Measurements from ENCODE around the gene TTLL3.
A peak's percentile ranks its signal among the peaks of the same experiment; 100 is the strongest.

Gene TTLL3

GRCh38 chr3:9791127-9791526 lies 18.9 kb upstream of the TTLL3 start:
- H3K23ac ChIP-seq (ENCODE audit: low read length in 2 of 2): no peak overlapping the region
- H3K4me1 ChIP-seq (ENCODE audit: control insufficient read depth, insufficient read depth, low read depth, low read length): peaks cover 6% of the 10 kb centered on the region
- H3K36me3 ChIP-seq (ENCODE audit: control insufficient read depth in 1 of 2, insufficient read depth in 2 of 2, low read depth in 1 of 2, low read length in 2 of 2): peaks cover 36 to 54% of the 10 kb centered on the region in 2 experiments
- H3K27ac ChIP-seq (ENCODE audit: low read length, poor library complexity, severe bottlenecking): no peak overlapping the region
- no peak for DNase-seq
- no peak overlapping the region for H3K4me2 ChIP-seq (ENCODE audit: low read length, poor library complexity, severe bottlenecking)
- H3K14ac ChIP-seq (ENCODE audit: low read length in 2 of 2): no peak overlapping the region
- H2BK120ac ChIP-seq (ENCODE audit: low read depth, low read length): no peak overlapping the region
- H2BK12ac ChIP-seq (ENCODE audit: low read length in 2 of 2): no peak overlapping the region
- no peaks in the 10 kb centered on the region for H3K27me3 ChIP-seq (ENCODE audit: control insufficient read depth in 1 of 2, insufficient read depth in 1 of 2, low read length in 2 of 2)
- H4K8ac ChIP-seq (ENCODE audit: low read length): no peak overlapping the region
- H3K9ac ChIP-seq (ENCODE audit: low read length): peak overlapping the region; percentile 99
- H2AFZ ChIP-seq (ENCODE audit: low read depth, low read length): no peak overlapping the region
- H3K9me3 ChIP-seq (ENCODE audit: control insufficient read depth, low read length): no peaks in the 10 kb centered on the region
- peaks cover 20% of the 10 kb centered on the region for H3K79me1 ChIP-seq (replicated peaks; ENCODE audit: low read length, poor library complexity, severe bottlenecking)
- H3K4me3 ChIP-seq (ENCODE audit: insufficient read depth in 1 of 2, low read depth in 1 of 2, low read length in 2 of 2): peak overlapping the region in 1 of 2 experiments; percentile 96
- no peak overlapping the region for H4K91ac ChIP-seq (ENCODE audit: low read length)
- no peak overlapping the region for H2AK5ac ChIP-seq (ENCODE audit: low read length, severe bottlenecking)
- H2BK15ac ChIP-seq (ENCODE audit: low read depth, poor library complexity, severe bottlenecking): no peak overlapping the region
- H3K4ac ChIP-seq (ENCODE audit: low read depth in 1 of 2, low read length in 2 of 2): no peak overlapping the region
- H3K18ac ChIP-seq (ENCODE audit: low read depth in 1 of 2, low read length in 2 of 2): no peak overlapping the region
- 97% methylated on average over 11 of the region's 11 CpGs for WGBS
- H2BK5ac ChIP-seq (ENCODE audit: low read depth, low read length, poor library complexity, severe bottlenecking): no peak overlapping the region

DNA sequence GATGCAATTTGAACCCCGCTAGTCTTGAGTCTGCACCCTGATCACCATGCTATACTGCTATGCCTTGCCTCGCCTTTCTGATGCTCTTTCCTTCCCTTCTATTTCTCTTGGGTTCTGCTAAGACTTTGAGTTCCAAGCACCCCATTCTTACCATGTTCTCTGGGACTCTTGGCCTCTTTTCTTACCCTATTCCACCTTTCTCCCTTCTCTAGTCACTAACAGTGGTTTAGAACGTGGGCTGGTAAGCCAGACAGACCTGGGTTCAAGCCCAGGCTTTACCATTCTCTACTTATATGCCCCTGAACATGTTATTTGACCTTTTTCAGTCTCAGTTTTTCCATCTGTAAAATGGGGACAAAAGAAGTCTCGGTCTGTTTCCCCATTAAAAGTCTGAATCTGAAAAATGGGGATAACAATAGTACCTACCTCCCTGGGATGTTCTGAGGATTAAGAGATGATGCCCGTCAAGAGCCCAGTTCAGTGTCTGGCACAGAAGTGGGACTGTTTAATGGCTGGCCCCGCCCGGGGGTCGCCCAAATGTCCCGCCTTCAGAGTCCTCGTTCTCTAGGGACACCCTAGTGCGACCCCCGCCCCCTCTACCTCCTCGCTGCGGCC lies 18.2 kb upstream of the TTLL3 start:
- peaks cover 31 to 50% of the 10 kb centered on the region in 2 experiments for H3K36me3 ChIP-seq (ENCODE audit: control insufficient read depth in 1 of 2, insufficient read depth in 2 of 2, low read depth in 1 of 2, low read length in 2 of 2)
- peak overlapping the region; percentile 69 for H3K4me2 ChIP-seq (ENCODE audit: low read length, poor library complexity, severe bottlenecking)
- peak overlapping the region; percentile 70 for H4K91ac ChIP-seq (ENCODE audit: low read length)
- H3K4me1 ChIP-seq (ENCODE audit: control insufficient read depth, insufficient read depth, low read depth, low read length): peaks cover 6% of the 10 kb centered on the region
- H4K8ac ChIP-seq (ENCODE audit: low read length): peak overlapping the region; percentile 35
- peak overlapping the region; percentile 25 for H2BK5ac ChIP-seq (ENCODE audit: low read depth, low read length, poor library complexity, severe bottlenecking)
- peak overlapping the region; percentile 77 for H3K27ac ChIP-seq (ENCODE audit: low read length, poor library complexity, severe bottlenecking)
- no peaks in the 10 kb centered on the region for H3K9me3 ChIP-seq (ENCODE audit: control insufficient read depth, low read length)
- no peak overlapping the region for H2AFZ ChIP-seq (ENCODE audit: low read depth, low read length)
- H3K27me3 ChIP-seq (ENCODE audit: control insufficient read depth in 1 of 2, insufficient read depth in 1 of 2, low read length in 2 of 2): no peaks in the 10 kb centered on the region
- H3K9ac ChIP-seq (ENCODE audit: low read length): peak overlapping the region; percentile 99
- 29% methylated on average over 8 of the region's 14 CpGs for WGBS
- DNase-seq: no peak
- H2BK15ac ChIP-seq (ENCODE audit: low read depth, poor library complexity, severe bottlenecking): no peak overlapping the region
- peak overlapping the region in 1 of 2 experiments; percentile 23 for H3K14ac ChIP-seq (ENCODE audit: low read length in 2 of 2)
- peak overlapping the region; percentile 49 to 70 for H3K18ac ChIP-seq (ENCODE audit: low read depth in 1 of 2, low read length in 2 of 2)
- no peak overlapping the region for H3K23ac ChIP-seq (ENCODE audit: low read length in 2 of 2)
- peak overlapping the region; percentile 76 to 96 for H3K4me3 ChIP-seq (ENCODE audit: insufficient read depth in 1 of 2, low read depth in 1 of 2, low read length in 2 of 2)
- H2BK12ac ChIP-seq (ENCODE audit: low read length in 2 of 2): no peak overlapping the region
- peak overlapping the region; percentile 75 to 93 for H3K4ac ChIP-seq (ENCODE audit: low read depth in 1 of 2, low read length in 2 of 2)
- peaks cover 19% of the 10 kb centered on the region for H3K79me1 ChIP-seq (replicated peaks; ENCODE audit: low read length, poor library complexity, severe bottlenecking)
- H2BK120ac ChIP-seq (ENCODE audit: low read depth, low read length): peak overlapping the region; percentile 98
- H2AK5ac ChIP-seq (ENCODE audit: low read length, severe bottlenecking): peak overlapping the region; percentile 88

- WGBS: 1% methylated on average over 61 of the region's 65 CpGs
- H3K27me3 ChIP-seq (ENCODE audit: control insufficient read depth in 1 of 2, insufficient read depth in 1 of 2, low read length in 2 of 2): no peaks in the 10 kb centered on the region
- H3K27ac ChIP-seq (ENCODE audit: low read length, poor library complexity, severe bottlenecking): peak within 1 kb of the TSS; percentile 96
- H3K9me3 ChIP-seq (ENCODE audit: control insufficient read depth, low read length): no peaks in the 10 kb centered on the region
- peak; percentile 98 for DNase-seq
- H3K14ac ChIP-seq (ENCODE audit: low read length in 2 of 2): peak within 1 kb of the TSS in 1 of 2 experiments; percentile 23
- H3K23ac ChIP-seq (ENCODE audit: low read length in 2 of 2): no peak within 1 kb of the TSS
- H3K36me3 ChIP-seq (ENCODE audit: control insufficient read depth in 1 of 2, insufficient read depth in 2 of 2, low read depth in 1 of 2, low read length in 2 of 2): peaks cover 31 to 50% of the 10 kb centered on the region in 2 experiments
- H2AK5ac ChIP-seq (ENCODE audit: low read length, severe bottlenecking): peak within 1 kb of the TSS; percentile 88
- H2BK5ac ChIP-seq (ENCODE audit: low read depth, low read length, poor library complexity, severe bottlenecking): peak within 1 kb of the TSS; percentile 98
- H3K4ac ChIP-seq (ENCODE audit: low read depth in 1 of 2, low read length in 2 of 2): peak within 1 kb of the TSS; percentile 75 to 93
- no peak within 1 kb of the TSS for H2AFZ ChIP-seq (ENCODE audit: low read depth, low read length)
- H3K4me1 ChIP-seq (ENCODE audit: control insufficient read depth, insufficient read depth, low read depth, low read length): peaks cover 8% of the 10 kb centered on the region
- peak within 1 kb of the TSS; percentile 98 for H2BK120ac ChIP-seq (ENCODE audit: low read depth, low read length)
- peak within 1 kb of the TSS; percentile 83 to 96 for H3K4me3 ChIP-seq (ENCODE audit: insufficient read depth in 1 of 2, low read depth in 1 of 2, low read length in 2 of 2)
- H4K8ac ChIP-seq (ENCODE audit: low read length): peak within 1 kb of the TSS; percentile 84
- H2BK12ac ChIP-seq (ENCODE audit: low read length in 2 of 2): no peak within 1 kb of the TSS
- peak within 1 kb of the TSS; percentile 99 for H3K9ac ChIP-seq (ENCODE audit: low read length)
- peak within 1 kb of the TSS; percentile 96 for H2BK15ac ChIP-seq (ENCODE audit: low read depth, poor library complexity, severe bottlenecking)
- peak within 1 kb of the TSS; percentile 72 for H4K91ac ChIP-seq (ENCODE audit: low read length)
- H3K18ac ChIP-seq (ENCODE audit: low read depth in 1 of 2, low read length in 2 of 2): peak within 1 kb of the TSS; percentile 74 to 88
- peak within 1 kb of the TSS; percentile 69 for H3K4me2 ChIP-seq (ENCODE audit: low read length, poor library complexity, severe bottlenecking)
- H3K79me1 ChIP-seq (replicated peaks; ENCODE audit: low read length, poor library complexity, severe bottlenecking): peaks cover 19% of the 10 kb centered on the region
Measured at GRCh38 chr3:9792405-9793160, 17.5 kb upstream of the TTLL3 start, which contains the start of the genes ARPC4 and TADA3. ARPC4 (plus strand) TSS chr3:9793082; CDS start chr3:9793122, 40 bp downstream. TADA3 (minus strand) TSS chr3:9792473; CDS start chr3:9791466, 1,007 bp downstream.
